Measurements from ENCODE around the gene MIX23.
"Not testable (repeated sequence)": the region's sequence is repeated elsewhere in the genome, so short reads cannot be mapped to it uniquely, and the experiment has no call there.

Gene MIX23

DNA sequence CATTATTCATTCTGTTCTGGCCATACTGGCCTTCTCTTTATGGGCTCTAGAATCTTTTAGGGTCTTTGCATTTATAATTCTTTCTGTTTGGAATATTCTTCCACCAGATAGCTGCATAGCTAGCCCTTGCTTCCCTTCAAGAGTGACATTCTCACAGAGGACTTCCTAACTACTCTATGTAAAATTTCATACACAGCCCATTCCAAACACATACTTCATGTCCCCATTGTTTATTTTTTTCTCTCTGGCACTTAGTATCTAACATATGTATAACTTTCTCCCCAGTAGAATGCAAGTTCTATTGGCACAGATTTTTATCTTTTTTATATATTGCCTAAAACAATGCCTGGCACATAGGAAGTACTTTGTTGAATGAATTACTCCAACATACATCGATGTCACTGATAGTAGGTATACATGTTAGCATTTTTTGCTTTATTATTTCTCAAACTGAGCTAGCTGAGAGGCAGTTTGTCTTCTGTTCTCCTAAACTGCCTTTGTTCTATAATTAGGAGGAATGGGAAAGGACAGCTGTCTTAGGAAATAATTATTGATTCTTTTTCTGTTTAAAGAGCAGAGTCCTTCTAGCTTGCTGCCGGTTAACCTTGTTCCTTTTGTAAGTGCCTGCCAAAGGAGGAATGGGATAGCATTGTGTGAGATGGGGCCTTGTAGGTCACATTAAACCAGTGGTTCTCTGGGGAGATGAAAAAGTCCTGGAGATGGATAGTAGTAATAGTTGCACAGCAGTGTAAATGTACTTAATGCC, 8.8 kb upstream of the MIX23 start:
- DNase-seq, result no peak

DNA sequence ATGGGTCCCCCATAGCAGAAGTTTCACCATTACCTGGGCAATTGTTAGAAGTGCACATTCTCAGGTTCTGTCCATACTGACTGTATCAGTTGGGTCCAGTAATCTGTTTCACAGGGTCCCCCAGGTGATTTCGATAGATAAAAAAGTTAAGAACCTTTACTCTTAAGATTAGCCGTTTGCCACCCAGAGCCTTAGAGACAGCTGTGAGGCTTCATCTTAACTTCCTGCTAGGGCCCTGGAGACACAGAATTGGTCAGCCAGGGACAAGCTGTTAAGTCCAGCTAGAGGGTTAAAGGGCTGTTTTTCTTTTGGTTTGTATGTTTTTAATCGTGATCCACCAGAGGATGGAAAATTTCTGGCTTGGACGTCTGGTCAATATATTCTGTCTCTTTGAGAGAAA, 7.6 kb upstream of the MIX23 start:
- peak; percentile 32 for DNase-seq

DNA sequence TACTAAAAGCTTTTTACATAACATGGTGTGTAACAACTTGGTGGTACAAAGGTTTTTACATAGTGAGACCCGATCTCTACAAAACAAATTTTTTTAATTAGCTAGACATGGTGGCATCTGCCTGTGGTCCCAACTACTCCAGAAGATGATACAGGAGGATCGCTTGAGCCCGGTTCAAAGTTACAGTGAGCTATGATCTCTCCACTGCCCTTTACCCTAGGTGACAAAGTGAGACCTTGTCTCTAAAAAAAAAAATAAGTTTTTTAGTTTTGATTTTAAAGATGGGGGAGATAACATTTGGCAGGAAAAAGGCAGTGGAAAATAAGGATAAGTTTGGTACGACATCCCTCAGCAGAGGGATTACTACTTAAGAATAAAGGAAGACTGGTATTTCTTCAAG, 6.9 kb upstream of the MIX23 start:
- no peak for DNase-seq

DNA sequence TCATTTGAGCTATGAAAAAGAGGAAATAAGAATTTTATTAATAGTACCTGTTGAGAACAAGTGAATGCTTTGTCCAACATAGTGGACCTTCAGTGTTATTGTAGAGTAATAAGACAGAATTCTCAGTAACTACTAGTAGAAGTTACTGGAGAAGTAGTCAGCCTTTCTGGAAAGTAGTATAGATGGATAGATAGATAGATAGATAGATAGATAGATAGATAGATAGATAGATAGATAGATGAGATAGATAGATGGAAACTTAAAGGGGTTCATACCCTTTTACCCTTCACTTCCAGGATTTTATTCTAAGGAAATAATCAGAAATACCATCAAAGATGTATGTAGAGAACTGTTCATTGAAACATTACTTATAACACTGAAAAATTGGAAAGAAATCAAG, 6.2 kb upstream of the MIX23 start:
- DNase-seq, result no peak

DNA sequence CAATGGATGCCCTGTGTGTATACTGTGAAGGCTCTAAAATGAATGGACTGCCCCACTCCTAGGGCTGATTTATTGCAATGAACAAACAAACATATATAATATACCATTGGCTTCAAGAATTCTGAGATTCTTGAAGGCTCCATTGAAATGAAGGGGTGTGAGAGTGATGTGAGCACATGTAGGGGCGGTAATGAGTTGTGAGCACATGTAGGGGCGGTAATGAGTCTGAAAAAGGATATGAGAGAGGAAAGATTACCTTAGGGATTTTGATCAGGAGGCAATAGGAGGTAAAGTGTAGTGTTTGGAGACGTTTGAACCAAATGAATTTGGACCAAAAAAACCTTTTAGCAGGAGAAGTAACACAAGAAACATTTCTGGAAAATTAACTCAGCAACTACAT, 4.7 kb upstream of the MIX23 start:
- no peak for DNase-seq

- peak; percentile 98 for DNase-seq
Measured at GRCh38 chr3:122383771-122384697, 1.0 kb upstream of the MIX23 start, which contains the start of gene FAM162A. Gene FAM162A, plus strand, starts transcription at chr3:122384182. Its CDS starts 84 bp downstream, at chr3:122384266.

GRCh38 chr3:122377975-122378374, 5.1 kb downstream of the MIX23 start:
- DNase-seq, result no peak

- no peak for DNase-seq
Measured at GRCh38 chr3:122374034-122374433, 9.0 kb downstream of the MIX23 start.

DNA sequence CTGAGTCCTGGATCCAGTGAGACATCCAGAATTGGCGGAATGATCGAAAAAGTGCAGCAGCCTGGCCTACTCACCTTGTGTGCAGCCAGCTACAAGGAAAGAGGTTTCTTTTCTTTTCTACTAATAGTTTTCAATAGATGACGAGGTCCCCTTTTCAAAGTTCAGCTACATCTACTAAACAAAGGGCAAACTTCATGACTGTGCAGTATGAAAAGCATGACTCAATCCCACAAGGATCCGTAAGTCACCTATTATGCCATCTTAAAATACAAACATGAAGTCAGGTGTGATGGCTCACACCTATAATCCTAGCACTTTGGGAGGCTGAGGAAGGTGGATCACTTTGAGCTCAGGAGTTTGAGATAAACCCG, 16.7 kb downstream of the MIX23 start:
- DNase-seq, result no peak

DNA sequence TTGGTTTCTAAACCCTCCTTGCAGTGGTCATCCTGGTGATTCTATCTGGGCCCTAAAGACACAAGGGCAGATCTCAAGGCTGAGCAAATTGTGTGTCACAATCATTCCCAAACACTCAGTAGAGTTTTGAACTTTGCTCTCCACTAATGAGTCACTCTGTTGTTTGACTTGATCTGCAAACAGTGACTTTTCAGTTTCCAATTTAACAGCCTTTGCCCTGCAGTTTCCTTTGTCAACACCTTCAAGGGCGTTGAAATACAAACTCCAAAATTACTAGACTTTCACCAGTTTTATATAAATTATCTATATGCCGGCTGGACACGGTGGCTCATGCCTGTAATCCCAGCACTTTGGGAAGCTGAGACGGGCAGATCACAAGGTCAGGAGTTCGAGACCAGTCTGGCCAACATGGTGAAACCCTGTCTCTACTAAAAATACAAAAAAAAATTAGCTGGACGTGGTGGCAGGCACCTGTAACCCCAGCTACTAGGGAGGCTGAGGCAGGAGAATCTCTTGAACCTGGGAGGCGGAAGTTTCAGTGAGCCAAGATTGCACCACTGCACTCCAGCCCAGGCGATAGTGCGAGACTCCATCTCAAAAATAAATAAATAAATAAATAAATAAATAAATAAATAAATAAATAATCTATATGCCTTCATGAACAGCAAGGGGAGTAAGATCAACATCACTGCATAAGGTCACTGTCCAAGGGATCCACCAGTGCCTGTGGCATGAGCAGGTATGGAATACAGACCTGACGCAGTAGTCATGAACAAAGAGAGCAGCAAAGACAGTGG, 17.3 kb downstream of the MIX23 start:
- not testable (repeated sequence) for DNase-seq

- DNase-seq, result no peak
Measured at GRCh38 chr3:122365073-122365472, 18.0 kb downstream of the MIX23 start.

DNA sequence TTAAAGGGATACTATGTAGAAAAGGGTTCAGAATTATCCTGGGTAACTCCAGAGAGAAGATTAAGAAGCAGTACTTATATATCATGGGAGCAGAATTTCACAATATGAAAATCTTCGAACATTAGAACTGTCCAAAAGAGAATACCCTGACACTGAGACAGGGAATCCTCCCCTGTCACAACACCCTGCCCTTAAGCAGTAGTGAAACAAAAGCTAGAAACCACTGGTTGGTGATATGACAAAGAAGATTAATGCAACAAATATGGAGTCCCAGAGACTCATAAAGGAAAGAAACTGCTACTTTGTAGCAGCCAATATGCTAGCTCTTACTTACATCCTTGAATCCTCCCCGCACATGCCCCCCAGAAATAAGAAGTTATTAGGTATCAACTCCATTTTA, 18.5 kb downstream of the MIX23 start:
- DNase-seq, result no peak

GRCh38 chr3:122362026-122362425, 21.0 kb downstream of the MIX23 start:
- no peak for DNase-seq

- DNase-seq, result no peak
Measured at GRCh38 chr3:122358703-122359032, 24.4 kb downstream of the MIX23 start.

- DNase-seq, result peak; percentile 80
Measured at GRCh38 chr3:122357828-122358702, 25.0 kb downstream of the MIX23 start.

DNA sequence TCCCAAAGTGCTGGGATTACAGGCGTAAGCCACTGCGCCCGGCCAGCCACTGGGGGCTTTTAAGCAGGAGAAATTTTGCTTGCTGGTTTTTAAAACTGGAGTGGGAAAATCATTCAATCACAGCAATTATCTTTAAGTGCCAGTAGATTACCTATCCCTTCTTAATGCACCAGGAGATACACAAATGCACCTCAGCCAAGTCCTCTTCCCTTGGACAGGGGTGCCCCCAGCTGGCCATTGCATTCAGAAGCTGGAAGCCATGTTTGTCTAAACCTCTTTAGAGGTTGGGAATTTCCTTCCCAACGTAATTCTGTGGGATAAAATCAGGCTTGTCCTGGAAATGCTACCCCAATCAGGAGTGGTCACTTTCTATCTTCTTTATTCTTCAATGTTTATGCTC, 26.6 kb downstream of the MIX23 start:
- DNase-seq, result peak; percentile 51

DNA sequence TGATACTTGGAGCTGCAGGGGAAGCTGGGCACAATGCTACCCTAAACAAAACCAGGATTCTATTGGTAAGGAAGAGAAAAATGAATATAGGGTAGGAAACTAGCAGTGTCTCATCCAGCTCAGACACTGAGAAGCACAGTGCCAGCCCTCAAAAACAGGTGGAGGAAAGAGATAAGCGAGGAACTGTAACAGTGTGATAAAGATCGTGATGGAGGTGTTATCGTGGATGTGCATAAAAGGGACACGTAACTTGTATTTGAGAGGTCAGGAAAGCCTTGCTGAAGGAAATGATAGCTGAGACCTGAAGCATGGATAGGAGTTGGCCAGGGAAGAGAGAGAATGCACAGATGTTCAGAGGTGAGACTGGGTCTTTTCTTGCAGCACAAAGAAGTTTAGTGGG, 27.4 kb downstream of the MIX23 start:
- peak; percentile 70 for DNase-seq

GRCh38 chr3:122353893-122354401, 29.1 kb downstream of the MIX23 start:
- peak; percentile 68 for DNase-seq

- DNase-seq, result no peak
Measured at GRCh38 chr3:122353215-122353614, 29.8 kb downstream of the MIX23 start.

- DNase-seq, result no peak
Measured at GRCh38 chr3:122351612-122352011, 31.4 kb downstream of the MIX23 start.

GRCh38 chr3:122350814-122351418, 32.1 kb downstream of the MIX23 start:
- no peak for DNase-seq

DNA sequence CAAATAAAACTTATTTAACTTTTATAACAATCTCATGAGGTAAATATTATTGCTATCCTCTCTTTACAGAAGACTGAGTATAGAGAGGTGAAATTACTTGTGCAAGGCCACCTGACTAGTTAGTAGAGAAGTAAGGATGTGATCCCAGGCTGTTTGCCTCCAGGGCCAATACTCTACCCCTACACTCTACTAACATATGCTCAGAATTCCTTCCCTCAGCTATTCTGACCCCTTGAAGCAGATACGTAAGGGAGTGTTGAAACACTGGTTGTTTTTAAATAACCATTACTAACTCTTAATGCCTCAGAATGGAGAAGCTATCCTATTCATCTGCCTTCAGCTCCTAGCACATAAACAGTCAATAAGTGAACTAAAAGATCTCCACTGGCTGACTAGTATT, 33.9 kb downstream of the MIX23 start:
- no peak for DNase-seq
